Aorta (tissue), 5 donors: ENCODE results near the gene NTRK1. TPM values are rescaled to one million over a fixed set of nuclear protein-coding genes. Genes with fewer than 3 reads are reported as not detected.

Source experiments
- ATAC-seq: fragments of 200-7000 bp; cut with Tn5 transposase; one replicate; pipeline ENCODE4 v1.9.1; 2022; ENCODE audit warnings: moderate library complexity; ENCODE audit not compliant: low FRiP score
- DNase-seq, 2 donors: peaks; one replicate each; pipeline ENCODE4 v3.0.0-alpha.2; 2020
- H3K27ac ChIP-seq, 2 donors: one replicate each; pipeline ENCODE4 v1.5.1; 2013; ENCODE audit warnings: low read length in 2 of 2, mild to moderate bottlenecking in 2 of 2, moderate library complexity in 2 of 2, control low read depth in 1 of 2, inconsistent platforms in 1 of 2, low read depth in 1 of 2
- H3K27me3 ChIP-seq, 2 donors: one replicate each; pipeline ENCODE4 v1.6.1; 2013; ENCODE audit warnings: control low read depth in 1 of 2, low read length in 1 of 2, mild to moderate bottlenecking in 1 of 2, moderate library complexity in 1 of 2; ENCODE audit not compliant: insufficient read depth in 2 of 2, control insufficient read depth in 1 of 2
- H3K36me3 ChIP-seq, 2 donors: one replicate each; pipeline ENCODE4 v1.6.1; 2013; ENCODE audit warnings: control low read depth in 1 of 2, low read length in 1 of 2, mild to moderate bottlenecking in 1 of 2; ENCODE audit not compliant: insufficient read depth in 2 of 2, control insufficient read depth in 1 of 2
- H3K4me1 ChIP-seq, 2 donors: one replicate each; pipeline ENCODE4 v1.6.1; 2013; ENCODE audit warnings: low read length in 2 of 2, control low read depth in 1 of 2, mild to moderate bottlenecking in 1 of 2, moderate library complexity in 1 of 2; ENCODE audit not compliant: insufficient read depth in 2 of 2, control insufficient read depth in 1 of 2
- H3K4me3 ChIP-seq, 2 donors: one replicate each; pipeline ENCODE4 v1.5.1; 2013; ENCODE audit warnings: low read length in 2 of 2, control low read depth in 1 of 2, mild to moderate bottlenecking in 1 of 2
- H3K9me3 ChIP-seq: one replicate; pipeline ENCODE4 v1.6.1; 2013; ENCODE audit warnings: mild to moderate bottlenecking, low read length; ENCODE audit not compliant: control insufficient read depth
- WGBS, 2 donors: extraction: QIAGEN DNeasy Blood & Tissue Kit; methylation state at CpG; one replicate each; pipeline ENCODE4 v1.1.7; 2013; 5-methylcytosine and 5-hydroxymethylcytosine counted together
- intact Hi-C, 2 donors: fragments of 100-400 bp; cut with DNase I; formaldehyde crosslinking; loops; one replicate each; pipeline versions ENCODE4 v1.14.2 to v1.15.0; 2022
- polyA plus RNA-seq, 2 donors: library from polyadenylated mRNA; stranded (reverse); fragments of 200-250 nt; gene quantifications; one replicate each; pipeline ENCODE4 v1.2.3, GENCODE V29; 2013
- total RNA-seq, 2 donors: library from RNA; stranded (reverse); fragmentation: NEBNext Ultra II Directional; extraction: Animal tissue kit (Norgen Biotek cat#: 25700); gene quantifications; one replicate each; pipeline ENCODE4 v1.2.1, GENCODE V29; 2021
- donor health status: healthy with polysubstance abuse.
- donor health status: Bipolar disorder and iron deficiency.
- donor health status: DM: no; HTN: no; CAD: no.
- donor health status: DM: no; HTN: no; CAD: no.
- donor health status: DM: yes; HTN: yes; CAD: no.

NTRK1 gene
- total and polyA plus RNA-seq, 4 donors = 0.50 to 3.5 (median 0.88) TPM

GRCh38 chr1:156816561-156817328 is 43.9 kb upstream of the NTRK1 start, which contains the start of gene SH2D2A:
Gene SH2D2A (minus strand): TSS chr1:156816848. CDS start chr1:156816708, 140 bp downstream.
- no peak within 1 kb of the TSS for H3K4me3 ChIP-seq
- peak; percentile 26 for ATAC-seq

GRCh38 chr1:156821801-156822200 is 38.9 kb upstream of the NTRK1 start:
- Histone ChIP-seq H3K9me3 (no peaks in the 10 kb centered on the region), H3K4me3 (no peak overlapping the region), H3K27ac (no peak overlapping the region), H3K4me1 (no peaks in the 10 kb centered on the region), H3K27me3 (peaks cover 0 to 4% of the 10 kb centered on the region in 2 donors), H3K36me3 (no peaks in the 10 kb centered on the region)
- 62 to 63% methylated on average over 4 of the region's 4 CpGs for WGBS, 2 donors
- intact Hi-C loops = no loop called here
- ATAC-seq (no peak), DNase-seq (peak in 1 of 2 donors; percentile 5)

More at GRCh38 chr1:156816561-156817328, 43.9 kb upstream of the NTRK1 start, which contains the start of gene SH2D2A:
- no peaks in the 10 kb centered on the region for H3K4me1 ChIP-seq
- H3K27me3 ChIP-seq = no peaks in the 10 kb centered on the region
- no peak within 1 kb of the TSS for H3K27ac ChIP-seq
- intact Hi-C loops = no loop called here
- no peaks in the 10 kb centered on the region for H3K9me3 ChIP-seq
- H3K36me3 ChIP-seq = no peaks in the 10 kb centered on the region
- DNase-seq = peak; percentile 75 to 78
- WGBS, 2 donors = 62 to 64% methylated on average over 10 of the region's 10 CpGs

GRCh38 chr1:156822680-156823079 is 38.0 kb upstream of the NTRK1 start:
- peak in 1 of 2 donors; percentile 2 for DNase-seq
- Histone ChIP-seq H3K9me3 (no peaks in the 10 kb centered on the region), H3K4me1 (no peaks in the 10 kb centered on the region), H3K4me3 (no peak overlapping the region), H3K27ac (no peak overlapping the region), H3K27me3 (peaks cover 0 to 4% of the 10 kb centered on the region in 2 donors), H3K36me3 (no peaks in the 10 kb centered on the region)
- intact Hi-C loops = no loop called here
- WGBS, 2 donors = 71 to 73% methylated on average over 1 of the region's 1 CpG
- ATAC-seq = no peak

GRCh38 chr1:156823210-156823790 is 37.4 kb upstream of the NTRK1 start:
- no peak for ATAC-seq
- DNase-seq = peak in 1 of 2 donors; percentile 3
- H3K27me3 ChIP-seq = peaks cover 0 to 4% of the 10 kb centered on the region in 2 donors
- H3K27ac ChIP-seq = no peak overlapping the region
- no peaks in the 10 kb centered on the region for H3K4me1 ChIP-seq
- WGBS, 2 donors = 78 to 89% methylated on average over 5 of the region's 5 CpGs
- intact Hi-C loops = no loop called here
- H3K36me3 ChIP-seq = no peaks in the 10 kb centered on the region
- H3K9me3 ChIP-seq = no peaks in the 10 kb centered on the region
- no peak overlapping the region for H3K4me3 ChIP-seq

- WGBS, 2 donors = 50 to 57% methylated on average over 1 of the region's 1 CpG
- Histone ChIP-seq H3K27ac (no peak overlapping the region), H3K27me3 (peaks cover 0 to 4% of the 10 kb centered on the region in 2 donors), H3K9me3 (no peaks in the 10 kb centered on the region), H3K36me3 (no peaks in the 10 kb centered on the region), H3K4me3 (no peak overlapping the region), H3K4me1 (no peaks in the 10 kb centered on the region)
- DNase-seq = no peak
- intact Hi-C loops = no loop called here
- no peak for ATAC-seq
Measured at GRCh38 chr1:156826630-156827029, 34.0 kb upstream of the NTRK1 start.

GRCh38 chr1:156828400-156829124 is 32.1 kb upstream of the NTRK1 start:
- WGBS, 2 donors = 66 to 73% methylated on average over 18 of the region's 18 CpGs
- no peaks in the 10 kb centered on the region for H3K36me3 ChIP-seq
- H3K27me3 ChIP-seq = peaks cover 0 to 3% of the 10 kb centered on the region in 2 donors
- H3K4me1 ChIP-seq = no peaks in the 10 kb centered on the region
- ATAC-seq = no peak
- H3K4me3 ChIP-seq = no peak overlapping the region
- no peak overlapping the region for H3K27ac ChIP-seq
- H3K9me3 ChIP-seq = no peaks in the 10 kb centered on the region
- no peak for DNase-seq
- intact Hi-C loops = no loop called here

GRCh38 chr1:156832434-156832833 is 28.2 kb upstream of the NTRK1 start:
- WGBS, 2 donors = 63 to 64% methylated on average over 5 of the region's 5 CpGs
- H3K4me3 ChIP-seq = no peak overlapping the region
- DNase-seq (no peak), ATAC-seq (no peak)
- peaks cover 0 to 3% of the 10 kb centered on the region in 2 donors for H3K27me3 ChIP-seq
- H3K27ac ChIP-seq = no peak overlapping the region
- intact Hi-C loops = no loop called here
- H3K4me1 ChIP-seq = no peaks in the 10 kb centered on the region
- no peaks in the 10 kb centered on the region for H3K9me3 ChIP-seq
- H3K36me3 ChIP-seq = no peaks in the 10 kb centered on the region

GRCh38 chr1:156833603-156834002 is 27.1 kb upstream of the NTRK1 start:
- no peak overlapping the region for H3K4me3 ChIP-seq
- ATAC-seq (no peak), DNase-seq (no peak)
- 42 to 58% methylated on average over 2 of the region's 2 CpGs for WGBS, 2 donors
- H3K9me3 ChIP-seq = no peaks in the 10 kb centered on the region
- H3K27ac ChIP-seq = no peak overlapping the region
- peaks cover 0 to 3% of the 10 kb centered on the region in 2 donors for H3K27me3 ChIP-seq
- intact Hi-C loops = no loop called here
- H3K4me1 ChIP-seq = no peaks in the 10 kb centered on the region
- no peaks in the 10 kb centered on the region for H3K36me3 ChIP-seq
